PC-3 (cell line): ENCODE data around the gene IQSEC3. TPM values are rescaled to one million over a fixed set of nuclear protein-coding genes. Genes with fewer than 3 reads are reported as not detected.

ENCODE experiments used
- ATAC-seq: fragments of 200-7000 bp; cut with Tn5 transposase; 2 replicates; pipeline ENCODE4 v1.9.1; 2020; ENCODE audit warnings: mild to moderate bottlenecking, moderate library complexity
- BruUV-seq: library from RNA; stranded (reverse); fragments of 400-500 nt; replicated peaks from 2 replicates; lab custom pipeline; 2021; lab: Mats Ljungman, UMichigan
- CTCF ChIA-PET: fragments of 300-600 bp; sonication (Branson Sonifier 250); formaldehyde crosslinking; loops from one replicate; lab custom pipeline; 2022; ENCODE audit warnings: antibody characterized with exemption; lab: Charles Lee
- POLR2A ChIA-PET: fragments of 300-600 bp; sonication (Branson Sonifier 250); formaldehyde crosslinking; loops from one replicate; lab custom pipeline; 2022; ENCODE audit warnings: antibody characterized with exemption; ENCODE audit not compliant: unreplicated experiment; lab: Charles Lee
- DNase-seq: peaks from one replicate; pipeline ENCODE4 v3.0.0-alpha.2; 2015
- H2AFZ ChIP-seq: fragments of 300-600 bp; sonication (generic); 2 replicates; pipeline ENCODE4 v1.6.0; 2016; ENCODE audit warnings: antibody characterized with exemption, low read length
- H3F3A ChIP-seq: fragments of 300-600 bp; sonication (generic); one replicate; pipeline ENCODE4 v1.6.0; 2017; ENCODE audit warnings: antibody characterized with exemption, low read length, control low read depth, mild to moderate bottlenecking; ENCODE audit not compliant: unreplicated experiment
- H3K27ac ChIP-seq: fragments of 300-600 bp; sonication (generic); 2 replicates; pipeline ENCODE4 v1.5.1; 2016; ENCODE audit warnings: mild to moderate bottlenecking, low read length
- H3K27me3 ChIP-seq: fragments of 300-600 bp; sonication (generic); 2 replicates; pipeline ENCODE4 v1.6.1; 2016; ENCODE audit warnings: low read length, mixed read lengths
- H3K36me3 ChIP-seq: fragments of 300-600 bp; sonication (generic); 2 replicates; pipeline ENCODE4 v1.6.1; 2016; ENCODE audit warnings: low read depth, mixed run types, low read length, mixed read lengths
- H3K4me1 ChIP-seq: fragments of 300-600 bp; sonication (generic); 2 replicates; pipeline ENCODE4 v1.5.1; 2016; ENCODE audit warnings: low read length; ENCODE audit not compliant: insufficient read depth
- H3K4me2 ChIP-seq: fragments of 300-600 bp; sonication (generic); 2 replicates; pipeline ENCODE4 v1.6.0; 2016; ENCODE audit warnings: low read length
- H3K4me3 ChIP-seq: fragments of 300-600 bp; sonication (generic); 2 replicates; pipeline ENCODE4 v1.5.1; 2016; ENCODE audit warnings: mild to moderate bottlenecking, low read length, mixed read lengths
- H3K79me2 ChIP-seq: fragments of 300-600 bp; sonication (generic); 2 replicates; pipeline ENCODE4 v1.6.1; 2017; ENCODE audit warnings: low read length, mixed read lengths
- H3K9ac ChIP-seq: fragments of 300-600 bp; sonication (generic); 2 replicates; pipeline ENCODE4 v1.6.0; 2016; ENCODE audit warnings: mild to moderate bottlenecking, low read length
- H3K9me2 ChIP-seq: fragments of 300-600 bp; sonication (generic); replicated peaks from 2 replicates; pipeline ENCODE4 v1.6.1; 2016; ENCODE audit warnings: mixed run types, low read length, mixed read lengths
- H3K9me3 ChIP-seq: fragments of 300-600 bp; sonication (generic); 2 replicates; pipeline ENCODE4 v1.6.1; 2016; ENCODE audit warnings: low read length, mixed read lengths
- H4K20me1 ChIP-seq: fragments of 300-600 bp; sonication (generic); 2 replicates; pipeline ENCODE4 v1.6.1; 2016; ENCODE audit warnings: low read length, mixed read lengths
- CTCF ChIP-seq: fragments of 300-600 bp; sonication (generic); conservative IDR thresholded peaks from 2 replicates; pipeline ENCODE4 v1.5.1; 2017; ENCODE audit warnings: antibody characterized with exemption, low read depth, mild to moderate bottlenecking, low read length
- EZH2 ChIP-seq: fragments of 300-600 bp; sonication (generic); IDR thresholded peaks from one replicate; pipeline ENCODE4 v1.6.1; 2017; ENCODE audit warnings: antibody characterized with exemption, mild to moderate bottlenecking, low read length; ENCODE audit not compliant: unreplicated experiment
- EZH2phosphoT487 ChIP-seq: fragments of 300-600 bp; sonication (generic); IDR thresholded peaks from 2 replicates; pipeline ENCODE4 v1.6.1; 2018; ENCODE audit warnings: mild to moderate bottlenecking, antibody characterized with exemption, low read length, borderline replicate concordance
- intact Hi-C: fragments of 100-400 bp; cut with micrococcal nuclease; formaldehyde crosslinking; loops from 2 replicates; pipeline ENCODE4 v1.9.0; 2023
- total RNA-seq: library from RNA; depleted of rRNA; stranded (reverse); fragments of >200 nt; gene quantifications from 2 replicates; pipeline ENCODE4 v1.2.3, GENCODE V29; 2014

IQSEC3 gene
- total RNA-seq, 1 experiment from 2014 or later, result 0.11 TPM

GRCh38 chr12:154058-154457 is 87.5 kb downstream of the IQSEC3 start:
- CTCF ChIA-PET, result no interaction called here
- intact Hi-C loops, result no loop called here

GRCh38 chr12:155006-155405 is 88.4 kb downstream of the IQSEC3 start:
- no peak overlapping the region for H3K4me3 ChIP-seq
- no peaks in the 10 kb centered on the region for H3F3A ChIP-seq
- no peak for DNase-seq
- ATAC-seq, result no peak
- no peak for TF ChIP-seq EZH2phosphoT487
- TF ChIP-seq EZH2, result no peak
- no peak for TF ChIP-seq CTCF
- BruUV-seq, result no TSS peak
- H4K20me1 ChIP-seq, result no peaks in the 10 kb centered on the region
- intact Hi-C loops, result no loop called here
- no peaks in the 10 kb centered on the region for H3K9me3 ChIP-seq
- no peaks in the 10 kb centered on the region; the same call in 1 of the 2 replicates for H3K36me3 ChIP-seq
- ChIA-PET CTCF (no interaction called here), POLR2A (no interaction called here)
- no peaks in the 10 kb centered on the region for H3K79me2 ChIP-seq
- no peak overlapping the region for H3K9ac ChIP-seq
- H3K9me2 ChIP-seq, result no peaks in the 10 kb centered on the region
- no peak overlapping the region for H3K27ac ChIP-seq
- H3K4me1 ChIP-seq, result no peaks in the 10 kb centered on the region
- H3K4me2 ChIP-seq, result no peak overlapping the region
- peaks cover 18% of the 10 kb centered on the region for H3K27me3 ChIP-seq
- no peak overlapping the region for H2AFZ ChIP-seq

More at GRCh38 chr12:154058-154457, 87.5 kb downstream of the IQSEC3 start:
- H3K9me3 ChIP-seq, result no peaks in the 10 kb centered on the region
- no peaks in the 10 kb centered on the region for H4K20me1 ChIP-seq
- no peak overlapping the region for H2AFZ ChIP-seq
- DNase-seq (no peak), ATAC-seq (no peak)
- POLR2A ChIA-PET, result no interaction called here
- TF ChIP-seq EZH2 (no peak), EZH2phosphoT487 (no peak), CTCF (no peak)
- no peaks in the 10 kb centered on the region; the same call in 1 of the 2 replicates for H3K36me3 ChIP-seq
- H3K27ac ChIP-seq, result no peak overlapping the region
- H3K9me2 ChIP-seq, result no peaks in the 10 kb centered on the region
- no peaks in the 10 kb centered on the region for H3K79me2 ChIP-seq
- no TSS peak for BruUV-seq
- no peaks in the 10 kb centered on the region for H3K4me1 ChIP-seq
- peaks cover 15% of the 10 kb centered on the region for H3K27me3 ChIP-seq
- H3K4me3 ChIP-seq, result no peak overlapping the region
- no peak overlapping the region for H3K9ac ChIP-seq
- no peaks in the 10 kb centered on the region for H3F3A ChIP-seq
- H3K4me2 ChIP-seq, result no peak overlapping the region

- no peak for TF ChIP-seq EZH2
- no peak for TF ChIP-seq EZH2phosphoT487
- H3K27me3 ChIP-seq, result peaks cover 24% of the 10 kb centered on the region
- CTCF ChIA-PET, result no interaction called here
These were observed 89.1 kb downstream of the IQSEC3 start for GRCh38 chr12:155646-156045.

More at GRCh38 chr12:155646-156045, 89.1 kb downstream of the IQSEC3 start:
- H3K79me2 ChIP-seq, result no peaks in the 10 kb centered on the region
- H3K9ac ChIP-seq, result no peak overlapping the region
- BruUV-seq, result no TSS peak
- POLR2A ChIA-PET, result no interaction called here
- H3K9me3 ChIP-seq, result no peaks in the 10 kb centered on the region
- intact Hi-C loops, result no loop called here
- no peaks in the 10 kb centered on the region for H3K4me1 ChIP-seq
- ATAC-seq (no peak), DNase-seq (no peak)
- H3F3A ChIP-seq, result no peaks in the 10 kb centered on the region
- no peak overlapping the region for H3K27ac ChIP-seq
- H3K36me3 ChIP-seq, result no peaks in the 10 kb centered on the region; the same call in 1 of the 2 replicates
- no peak overlapping the region for H3K4me3 ChIP-seq
- no peak overlapping the region for H3K4me2 ChIP-seq
- H4K20me1 ChIP-seq, result no peaks in the 10 kb centered on the region
- H2AFZ ChIP-seq, result no peak overlapping the region
- no peaks in the 10 kb centered on the region for H3K9me2 ChIP-seq
